Uterus (tissue), 2 donors: Measurements from ENCODE around the gene IL17B.

Source experiments
- CTCF ChIP-seq, 4 experiments: fragments of 200-600 bp in 2 of 4; fragments of 450-650 bp in 2 of 4; sonication (generic) in 2 of 4; IDR thresholded peaks; one replicate each; pipeline ENCODE4 v1.5.1; 2016 to 2019; ENCODE audit warnings: antibody characterized with exemption in 4 of 4, mild to moderate bottlenecking in 2 of 4, moderate library complexity in 1 of 4
- POLR2A ChIP-seq, 2 donors: fragments of 450-650 bp; IDR thresholded peaks; one replicate each; pipeline ENCODE4 v1.6.1; 2016; ENCODE audit warnings: antibody characterized with exemption in 2 of 2, mild to moderate bottlenecking in 1 of 2, moderate library complexity in 1 of 2

GRCh38 chr5:149352169-149352568 lies 26.9 kb downstream of the IL17B start:
- TF ChIP-seq CTCF (IDR thresholded peaks at IDR 0.05) (no peak), POLR2A (IDR thresholded peaks at IDR 0.05) (no peak)
